Spleen (tissue), 7 donors: Measurements from ENCODE around the gene SPECC1.

Source experiments
- CTCF ChIP-seq, 11 experiments: fragments of 200-600 bp in 7 of 11; fragments of 450-650 bp in 4 of 11; sonication (generic) in 4 of 11; IDR thresholded peaks in 8 of 11; conservative IDR thresholded peaks in 3 of 11; 1 replicate in 7 of 11; 2 replicates in 4 of 11; pipeline versions ENCODE4 v1.4.0 to v1.8.0; 2016 to 2021; ENCODE audit warnings: antibody characterized with exemption in 11 of 11, inconsistent platforms in 4 of 11, mild to moderate bottlenecking in 1 of 11
- POLR2A ChIP-seq, 3 donors: fragments of 450-650 bp; IDR thresholded peaks; one replicate each; pipeline ENCODE4 v1.5.1; 2017; ENCODE audit warnings: antibody characterized with exemption in 3 of 3, mild to moderate bottlenecking in 1 of 3
- POLR2AphosphoS5 ChIP-seq, 3 donors: sonication (generic); formaldehyde crosslinking; IDR thresholded peaks; one replicate each; pipeline ENCODE4 v1.5.1; 2017; ENCODE audit warnings: antibody characterized with exemption in 3 of 3
- donor health status: DM: no; HTN: no; CAD: no; lungs with moderate emphysema.
- donor health status: DM: no; HTN: no; CAD: no.
- donor health status: DM: no; HTN: no; CAD: no.

- TF ChIP-seq CTCF (IDR thresholded peaks at IDR 0.05 in 8 of 11, conservative IDR thresholded peaks at IDR 0.05 in 3 of 11) = no peak
- TF ChIP-seq POLR2A (IDR thresholded peaks at IDR 0.05) = no peak
- TF ChIP-seq POLR2AphosphoS5 (IDR thresholded peaks at IDR 0.05) = no peak
Measured at GRCh38 chr17:20293501-20293900, 284.3 kb downstream of the SPECC1 start.
